GM23248 (cell line): ENCODE results near the gene ENOX2. TPM values are rescaled to one million over a fixed set of nuclear protein-coding genes. Genes with fewer than 3 reads are reported as not detected.

Source experiments
- DNase-seq: peaks from one replicate; pipeline ENCODE4 v3.0.0-alpha.2; 2015
- H2AFZ ChIP-seq: fragments of 200-600 bp; sonication (generic); 2 replicates; pipeline ENCODE4 v1.6.1; 2016; ENCODE audit warnings: antibody characterized with exemption
- H3F3A ChIP-seq: fragments of 200-600 bp; sonication (generic); 2 replicates; pipeline ENCODE4 v1.6.1; 2016; ENCODE audit warnings: mild to moderate bottlenecking, antibody characterized with exemption, mixed run types; ENCODE audit not compliant: insufficient read depth
- H3K27ac ChIP-seq: fragments of 200-600 bp; sonication (generic); 2 replicates; pipeline ENCODE4 v1.5.1; 2016; ENCODE audit warnings: mild to moderate bottlenecking
- H3K27me3 ChIP-seq: fragments of 200-600 bp; sonication (generic); replicated peaks from 2 replicates; pipeline ENCODE4 v1.6.1; 2016; ENCODE audit warnings: mild to moderate bottlenecking; ENCODE audit not compliant: insufficient read depth
- H3K36me3 ChIP-seq: fragments of 200-600 bp; sonication (generic); 2 replicates; pipeline ENCODE4 v1.6.1; 2016; ENCODE audit warnings: low read depth, mild to moderate bottlenecking
- H3K4me1 ChIP-seq: fragments of 200-600 bp; sonication (generic); 2 replicates; pipeline ENCODE4 v1.6.1; 2016; ENCODE audit warnings: mild to moderate bottlenecking; ENCODE audit not compliant: insufficient read depth
- H3K4me2 ChIP-seq: fragments of 200-600 bp; sonication (generic); one replicate; pipeline ENCODE4 v1.6.1; 2016; ENCODE audit warnings: mild to moderate bottlenecking; ENCODE audit not compliant: unreplicated experiment
- H3K4me3 ChIP-seq: fragments of 200-600 bp; sonication (generic); 2 replicates; pipeline ENCODE4 v1.5.1; 2016; ENCODE audit warnings: mild to moderate bottlenecking
- H3K79me2 ChIP-seq: fragments of 200-600 bp; sonication (generic); 2 replicates; pipeline ENCODE4 v1.6.1; 2016; ENCODE audit warnings: mild to moderate bottlenecking; ENCODE audit not compliant: insufficient read depth
- H3K9ac ChIP-seq: fragments of 200-600 bp; sonication (generic); 2 replicates; pipeline ENCODE4 v1.6.1; 2016; ENCODE audit warnings: mild to moderate bottlenecking
- H3K9me2 ChIP-seq: fragments of 200-600 bp; sonication (generic); 2 replicates; pipeline ENCODE4 v1.6.1; 2016; ENCODE audit warnings: mixed run types, mild to moderate bottlenecking, moderate library complexity; ENCODE audit not compliant: insufficient read depth
- H3K9me3 ChIP-seq: fragments of 200-600 bp; sonication (generic); one replicate; pipeline ENCODE4 v1.6.1; 2017; ENCODE audit warnings: low read depth
- H4K20me1 ChIP-seq: fragments of 200-600 bp; sonication (generic); 2 replicates; pipeline ENCODE4 v1.6.0; 2016; ENCODE audit not compliant: insufficient read depth
- EZH2 ChIP-seq: fragments of 200-600 bp; sonication (generic); IDR thresholded peaks from 2 replicates; pipeline ENCODE4 v1.6.1; 2018; ENCODE audit warnings: antibody characterized with exemption, mild to moderate bottlenecking; ENCODE audit not compliant: insufficient read depth, poor library complexity, severe bottlenecking
- EZH2phosphoT487 ChIP-seq: fragments of 200-600 bp; sonication (generic); IDR thresholded peaks from 2 replicates; pipeline ENCODE4 v1.6.1; 2018; ENCODE audit warnings: antibody characterized with exemption, moderate library complexity, mild to moderate bottlenecking, low read depth; ENCODE audit not compliant: insufficient read depth
- WGBS, 2 experiments: methylation state at CpG; one replicate each; pipeline ENCODE4 v1.1.6; 2015 to 2017; ENCODE audit warnings: low lambda C conversion rate in 2 of 2, low coverage in 1 of 2; ENCODE audit errors: missing lambda C conversion rate in 2 of 2; 5-methylcytosine and 5-hydroxymethylcytosine counted together
- in situ Hi-C: fragments of 300-500 bp; cut with MboI; formaldehyde crosslinking; loops from 2 replicates; pipeline ENCODE4 v1.15.0; 2020
- polyA plus RNA-seq: library from polyadenylated mRNA; unstranded; fragments of >200 nt; fragmentation: Nextera tagmentation; extraction: Ambion mirVana; gene quantifications from 2 replicates; pipeline ENCODE4 v1.2.1, GENCODE V29; 2016
- total RNA-seq: library from RNA; depleted of rRNA; stranded (reverse); fragments of >200 nt; shearing (Covaris generic); gene quantifications from 2 replicates; pipeline ENCODE4 v1.2.3, GENCODE V29; 2014

ENOX2 gene
- total and polyA plus RNA-seq, 2 experiments from 2014 or later: 13.6 to 14.5 TPM

GRCh38 chrX:130672214-130672613, 230.8 kb downstream of the ENOX2 start:
- no peaks in the 10 kb centered on the region for H3K79me2 ChIP-seq
- no peak overlapping the region for H3K4me2 ChIP-seq
- H3K27ac ChIP-seq: no peak overlapping the region
- no peak for DNase-seq
- in situ Hi-C loops: no loop called here
- no peaks in the 10 kb centered on the region for H3K36me3 ChIP-seq
- H3K4me1 ChIP-seq: peaks cover 14% of the 10 kb centered on the region
- H3F3A ChIP-seq: peaks cover 5% of the 10 kb centered on the region; the same call in 1 of the 2 replicates
- no peaks in the 10 kb centered on the region for H3K9me3 ChIP-seq
- no peaks in the 10 kb centered on the region for H3K27me3 ChIP-seq
- no peak overlapping the region for H3K4me3 ChIP-seq
- TF ChIP-seq EZH2 (no peak), EZH2phosphoT487 (no peak)
- H4K20me1 ChIP-seq: no peaks in the 10 kb centered on the region
- H3K9me2 ChIP-seq: no peaks in the 10 kb centered on the region
- no peak overlapping the region for H3K9ac ChIP-seq
- H2AFZ ChIP-seq: no peak overlapping the region
- 88 to 96% methylated on average over 3 to 5 of the region's 6 CpGs for WGBS, 2 experiments

- H3K27me3 ChIP-seq: no peaks in the 10 kb centered on the region
- peak; percentile 53 for DNase-seq
- peaks cover 5% of the 10 kb centered on the region; the same call in 1 of the 2 replicates for H3F3A ChIP-seq
- H3K79me2 ChIP-seq: no peaks in the 10 kb centered on the region
- TF ChIP-seq EZH2phosphoT487: no peak
- in situ Hi-C loops: no loop called here
- no peaks in the 10 kb centered on the region for H3K9me3 ChIP-seq
- peaks cover 14% of the 10 kb centered on the region for H3K4me1 ChIP-seq
- no peak overlapping the region for H3K4me3 ChIP-seq
- peak overlapping the region; percentile 41 for H3K27ac ChIP-seq
- WGBS, 2 experiments: 0 to 8% methylated on average over 1 of the region's 1 CpG
- H3K4me2 ChIP-seq: no peak overlapping the region
- H3K9ac ChIP-seq: 0 out of 2 replicates have a peak overlapping the region, but pooled peaks have one; percentile 18
- H3K9me2 ChIP-seq: no peaks in the 10 kb centered on the region
- H2AFZ ChIP-seq: no peak overlapping the region
- no peaks in the 10 kb centered on the region for H3K36me3 ChIP-seq
- no peaks in the 10 kb centered on the region for H4K20me1 ChIP-seq
Observed at GRCh38 chrX:130669233-130669632, 233.8 kb downstream of the ENOX2 start.

- H3K9me2 ChIP-seq: no peaks in the 10 kb centered on the region
- H2AFZ ChIP-seq: no peak overlapping the region
- H3K4me2 ChIP-seq: no peak overlapping the region
- no peaks in the 10 kb centered on the region for H3K27me3 ChIP-seq
- no peaks in the 10 kb centered on the region for H3K9me3 ChIP-seq
- H3K27ac ChIP-seq: no peak overlapping the region
- no peak for DNase-seq
- no peak overlapping the region for H3K4me3 ChIP-seq
- peaks cover 5% of the 10 kb centered on the region; the same call in 1 of the 2 replicates for H3F3A ChIP-seq
- H4K20me1 ChIP-seq: no peaks in the 10 kb centered on the region
- no peaks in the 10 kb centered on the region for H3K36me3 ChIP-seq
- H3K9ac ChIP-seq: no peak overlapping the region
- no peaks in the 10 kb centered on the region for H3K79me2 ChIP-seq
- no peak for TF ChIP-seq EZH2phosphoT487
- no peak for TF ChIP-seq EZH2
- in situ Hi-C loops: no loop called here
- peaks cover 14% of the 10 kb centered on the region for H3K4me1 ChIP-seq
- 91 to 94% methylated on average over 3 of the region's 3 CpGs for WGBS, 2 experiments
Observed at GRCh38 chrX:130665263-130665662, 237.7 kb downstream of the ENOX2 start.

- Histone ChIP-seq H3K4me2 (no peak overlapping the region), H2AFZ (no peak overlapping the region), H3K27ac (no peak overlapping the region), H3K4me1 (peaks cover 6% of the 10 kb centered on the region), H3K79me2 (no peaks in the 10 kb centered on the region), H3K9ac (no peak overlapping the region), H3K9me3 (no peaks in the 10 kb centered on the region), H3K27me3 (no peaks in the 10 kb centered on the region), H3K9me2 (no peaks in the 10 kb centered on the region), H3K4me3 (no peak overlapping the region), H3F3A (0 out of 2 replicates have a peak, but pooled peaks cover 6% of the 10 kb centered on the region), H4K20me1 (no peaks in the 10 kb centered on the region), H3K36me3 (no peaks in the 10 kb centered on the region; the same call in 1 of the 2 replicates)
- TF ChIP-seq EZH2 (no peak), EZH2phosphoT487 (no peak)
- no peak for DNase-seq
- in situ Hi-C loops: no loop called here
Observed at GRCh38 chrX:130658310-130658709, 244.7 kb downstream of the ENOX2 start.

- Histone ChIP-seq H3K27ac (no peak overlapping the region), H3K9me3 (no peaks in the 10 kb centered on the region), H3F3A (0 out of 2 replicates have a peak, but pooled peaks cover 6% of the 10 kb centered on the region), H3K27me3 (no peaks in the 10 kb centered on the region), H3K4me1 (peaks cover 6% of the 10 kb centered on the region), H3K9me2 (no peaks in the 10 kb centered on the region), H2AFZ (no peak overlapping the region), H4K20me1 (no peaks in the 10 kb centered on the region), H3K4me2 (peak overlapping the region; percentile 53), H3K9ac (no peak overlapping the region), H3K36me3 (no peaks in the 10 kb centered on the region; the same call in 1 of the 2 replicates), H3K79me2 (no peaks in the 10 kb centered on the region), H3K4me3 (no peak overlapping the region)
- TF ChIP-seq EZH2phosphoT487: no peak
- TF ChIP-seq EZH2: no peak
- DNase-seq: peak; percentile 40
- in situ Hi-C loops: no loop called here
- WGBS, 2 experiments: 23 to 28% methylated on average over 4 of the region's 4 CpGs
Observed at GRCh38 chrX:130654409-130654950, 248.5 kb downstream of the ENOX2 start.
